HG02884 (cell line): ENCODE data around the gene NFIA.

Experiments used
- ATAC-seq: cut with Tn5 transposase; IDR thresholded peaks from one replicate; pipeline ENCODE4 v1.9.1; 2021; ENCODE audit warnings: mild to moderate bottlenecking, moderate library complexity; ENCODE audit not compliant: unreplicated experiment

Gene NFIA

DNA sequence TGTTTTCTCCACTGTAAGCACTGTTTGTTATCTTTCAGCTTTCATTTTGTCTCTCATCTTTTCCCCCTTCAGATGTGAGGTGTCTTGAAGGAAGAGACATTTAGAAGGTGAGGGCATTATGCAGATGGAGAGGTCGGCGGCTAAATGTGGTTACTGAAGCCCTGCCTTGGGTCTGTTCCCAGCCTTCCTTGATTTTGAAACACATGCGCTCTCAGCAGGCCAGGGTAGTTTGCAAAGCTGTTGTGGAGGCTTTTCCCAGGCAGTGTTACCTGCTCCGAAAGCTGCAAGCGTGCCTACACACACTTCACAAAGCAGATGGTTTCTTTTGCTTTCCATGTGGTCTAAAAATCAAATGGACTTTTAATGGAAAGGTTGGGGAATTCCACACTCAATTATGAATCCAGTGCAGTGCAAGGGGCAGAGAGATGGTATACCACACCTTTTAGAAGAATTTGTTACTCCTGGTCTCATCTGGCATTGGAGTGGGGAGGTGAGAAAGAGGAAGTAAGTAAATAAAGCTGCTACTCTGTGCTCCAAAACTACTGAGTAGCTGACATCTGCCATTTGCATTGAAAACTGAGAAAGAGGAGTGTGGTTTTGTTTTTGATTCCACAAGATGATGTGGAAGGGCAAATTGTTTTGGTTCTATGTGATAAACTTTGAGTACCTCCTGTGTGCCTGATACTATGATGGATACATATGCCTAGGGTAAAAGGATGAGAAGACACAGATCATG lies 91.9 kb downstream of the NFIA start:
- no peak for ATAC-seq

DNA sequence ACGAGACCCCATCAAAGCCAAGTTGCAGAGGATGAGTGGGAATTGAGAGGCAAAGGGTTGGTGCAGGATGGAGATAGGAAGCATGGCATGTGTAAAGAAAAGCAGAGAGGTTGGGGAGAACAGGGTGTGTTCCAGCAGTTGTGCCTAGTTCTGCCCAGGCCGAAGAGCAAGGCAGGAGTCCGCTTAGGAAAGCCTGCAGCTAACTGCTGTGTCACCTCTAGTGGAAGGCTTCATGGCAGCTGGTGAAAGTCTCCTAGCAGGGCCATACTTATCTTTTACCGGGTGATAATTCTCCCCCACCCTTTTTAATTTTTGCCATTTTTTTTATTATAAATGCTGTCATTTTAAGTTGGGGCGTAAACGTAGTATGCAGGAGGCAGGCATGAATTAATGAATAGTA lies 93.6 kb downstream of the NFIA start:
- ATAC-seq = no peak

GRCh38 chr1:61181067-61182038 lies 99.0 kb downstream of the NFIA start:
- no peak for ATAC-seq

DNA sequence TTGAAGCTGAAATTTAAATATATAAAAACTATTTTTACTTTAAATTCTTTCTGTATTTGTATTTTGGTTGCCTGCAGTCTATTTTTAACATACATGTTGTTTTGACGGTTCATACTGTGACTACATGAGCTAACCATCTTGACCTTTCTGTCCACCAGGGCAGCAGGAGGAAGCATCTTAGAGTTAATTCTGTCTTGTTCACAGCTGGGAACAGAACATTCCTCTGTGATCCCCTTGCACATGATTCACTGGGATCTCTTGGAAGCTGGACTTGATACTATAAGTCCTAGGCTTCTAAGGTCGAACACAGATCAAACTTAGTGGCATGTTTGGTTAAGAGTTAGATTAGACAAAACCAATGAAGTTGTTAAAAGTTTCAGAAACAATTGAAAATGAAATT lies 99.7 kb downstream of the NFIA start:
- no peak for ATAC-seq

- no peak for ATAC-seq
These were observed 100.1 kb downstream of the NFIA start for GRCh38 chr1:61182480-61182879.

- ATAC-seq = no peak
These were observed 101.2 kb downstream of the NFIA start for GRCh38 chr1:61183471-61184039.

DNA sequence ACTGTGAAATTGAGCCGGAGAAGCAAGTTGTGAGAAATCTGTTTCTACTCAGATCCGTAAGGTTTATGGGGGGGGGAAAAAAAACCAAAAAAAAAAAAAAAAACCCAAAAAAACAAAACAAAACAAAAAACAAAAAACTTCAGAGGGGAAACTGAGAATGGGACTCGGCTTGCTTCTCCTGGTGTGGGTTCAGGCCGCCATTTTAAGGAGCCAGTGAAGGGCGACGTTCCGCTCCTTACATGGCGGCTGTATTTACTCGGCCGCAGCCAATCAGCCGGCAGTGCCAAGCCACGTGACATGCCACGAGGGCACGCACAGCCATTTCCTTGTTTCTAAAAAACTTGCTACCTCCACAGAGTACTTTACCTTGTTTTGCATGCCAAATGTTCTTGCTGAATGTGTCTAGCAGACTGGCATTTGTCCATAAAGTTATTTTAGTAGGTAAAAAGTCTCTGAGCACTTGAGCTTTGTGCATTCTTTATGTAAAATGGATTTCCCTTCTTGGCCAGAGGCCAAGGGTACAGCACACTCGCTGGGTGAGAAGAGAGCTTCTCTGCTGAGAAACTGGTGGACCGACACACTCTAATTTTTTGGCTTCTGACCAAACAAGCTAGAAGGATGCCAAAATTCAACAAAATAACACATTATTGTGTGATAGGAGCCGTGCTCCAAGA lies 101.8 kb downstream of the NFIA start:
- no peak for ATAC-seq

DNA sequence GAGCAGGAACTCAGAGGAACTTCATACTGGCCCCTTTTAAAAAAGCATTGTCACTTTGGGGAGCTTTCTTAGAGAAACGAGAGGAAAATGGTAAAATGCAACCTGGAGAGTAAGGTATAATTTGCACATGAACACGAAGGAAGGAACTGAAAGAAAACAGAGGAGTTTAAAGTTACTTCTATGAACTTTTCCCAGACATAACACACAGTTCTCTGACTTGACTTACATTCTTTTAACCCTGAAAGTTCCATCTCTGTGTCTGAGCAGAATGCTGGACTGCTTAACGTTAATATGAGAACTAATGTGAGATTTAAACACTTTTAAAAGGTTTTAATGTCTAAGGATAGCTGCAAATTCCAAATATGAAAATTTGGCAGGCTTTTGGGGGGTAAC lies 102.3 kb downstream of the NFIA start:
- ATAC-seq = no peak

DNA sequence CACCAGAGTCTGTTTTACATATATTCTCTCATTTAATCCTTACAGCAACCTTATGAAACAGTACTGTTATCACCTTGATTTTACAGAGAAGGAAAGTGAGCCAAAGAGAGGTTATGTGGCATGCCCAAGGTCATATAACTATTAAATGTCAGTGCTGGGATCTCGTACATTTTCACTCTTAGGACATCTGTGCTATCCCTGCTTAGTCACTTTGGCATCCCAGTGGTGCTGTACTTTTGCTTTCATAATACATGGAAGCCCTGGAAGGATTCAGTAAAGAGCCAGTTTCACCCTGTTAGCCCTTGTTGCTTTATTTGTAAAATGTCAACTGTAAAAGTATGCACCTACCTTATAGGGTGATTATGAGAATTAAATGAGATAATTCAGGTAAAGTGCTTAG lies 104.4 kb downstream of the NFIA start:
- no peak for ATAC-seq

DNA sequence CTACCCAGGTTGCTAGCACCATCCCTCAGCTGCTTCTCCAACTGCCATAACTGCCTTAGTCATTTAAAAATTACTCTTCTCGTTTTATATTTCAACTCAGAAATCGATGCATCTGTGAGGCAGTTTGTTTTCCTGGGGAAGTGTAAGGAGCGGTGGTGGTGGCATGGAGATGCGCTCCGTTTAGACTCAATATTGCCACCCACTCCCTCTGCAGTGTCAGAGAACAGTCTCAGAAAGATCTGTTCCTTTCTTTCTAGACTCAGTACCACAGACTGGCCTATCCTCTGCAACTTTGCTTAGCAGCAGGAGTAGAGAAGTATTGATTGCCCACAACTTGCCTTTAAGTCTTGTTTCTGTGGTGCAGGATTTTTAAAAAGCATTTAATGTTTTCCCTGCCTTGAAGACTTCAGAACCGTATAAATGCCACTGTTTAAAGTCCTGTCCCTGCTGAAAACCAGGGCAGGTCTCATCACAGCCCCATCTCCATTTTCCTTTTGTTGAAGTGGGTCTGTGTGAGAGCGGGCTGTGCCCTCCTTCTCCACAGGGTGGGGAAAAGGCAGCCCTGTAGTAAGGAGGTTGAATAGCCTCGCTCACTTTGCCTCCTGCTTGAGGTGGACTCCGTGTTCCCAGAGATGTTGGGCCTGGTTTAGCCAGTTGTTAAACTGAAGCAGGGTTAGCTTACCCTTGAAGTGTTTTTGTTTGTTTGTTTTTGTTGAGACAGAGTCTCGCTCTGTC lies 105.2 kb downstream of the NFIA start:
- ATAC-seq = no peak

DNA sequence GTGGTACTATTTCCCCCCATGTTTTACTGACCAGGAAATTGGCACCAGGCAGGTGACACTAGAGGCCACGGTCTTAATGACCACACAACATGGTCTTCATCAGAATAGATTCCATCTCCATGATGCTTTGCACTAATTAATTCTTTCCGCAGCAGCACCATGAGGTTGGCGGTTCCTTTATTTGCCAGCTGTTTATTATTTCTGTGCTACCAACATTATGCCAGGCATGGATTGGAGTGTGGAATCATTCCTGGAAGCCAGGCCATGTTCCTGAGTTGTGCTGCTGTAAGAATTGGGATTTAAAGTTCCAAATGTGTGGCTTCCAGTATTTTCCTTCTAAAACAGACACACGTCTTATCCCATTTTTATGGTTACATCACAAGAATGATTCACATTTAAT lies 107.8 kb downstream of the NFIA start:
- ATAC-seq = no peak

- ATAC-seq = no peak
These were observed 108.5 kb downstream of the NFIA start for GRCh38 chr1:61190618-61191432.

GRCh38 chr1:61191433-61191720 lies 109.0 kb downstream of the NFIA start:
- no peak for ATAC-seq

GRCh38 chr1:61192663-61193330 lies 110.4 kb downstream of the NFIA start:
- ATAC-seq = no peak

DNA sequence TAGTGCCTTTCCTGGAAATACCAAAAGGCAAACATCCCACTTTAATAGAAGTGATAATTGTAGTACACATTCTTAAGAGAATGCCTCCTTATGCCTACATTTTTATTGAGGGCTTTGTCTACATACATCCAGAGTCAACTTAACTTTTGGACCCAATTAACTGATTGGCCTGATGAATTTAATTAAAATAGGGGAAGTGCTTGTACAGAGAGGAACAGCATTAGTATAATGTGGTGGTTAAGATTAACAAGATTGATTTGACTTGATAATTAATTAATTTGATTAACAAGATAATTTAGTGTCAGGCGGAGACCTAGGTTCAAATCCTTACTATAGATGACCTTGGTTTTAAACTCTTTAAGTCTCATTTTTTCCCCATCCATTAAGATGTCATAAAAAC lies 111.4 kb downstream of the NFIA start:
- ATAC-seq = no peak

- ATAC-seq = no peak
These were observed 116.2 kb downstream of the NFIA start for GRCh38 chr1:61198554-61198953.

GRCh38 chr1:61201035-61201434 lies 118.7 kb downstream of the NFIA start:
- ATAC-seq = no peak

DNA sequence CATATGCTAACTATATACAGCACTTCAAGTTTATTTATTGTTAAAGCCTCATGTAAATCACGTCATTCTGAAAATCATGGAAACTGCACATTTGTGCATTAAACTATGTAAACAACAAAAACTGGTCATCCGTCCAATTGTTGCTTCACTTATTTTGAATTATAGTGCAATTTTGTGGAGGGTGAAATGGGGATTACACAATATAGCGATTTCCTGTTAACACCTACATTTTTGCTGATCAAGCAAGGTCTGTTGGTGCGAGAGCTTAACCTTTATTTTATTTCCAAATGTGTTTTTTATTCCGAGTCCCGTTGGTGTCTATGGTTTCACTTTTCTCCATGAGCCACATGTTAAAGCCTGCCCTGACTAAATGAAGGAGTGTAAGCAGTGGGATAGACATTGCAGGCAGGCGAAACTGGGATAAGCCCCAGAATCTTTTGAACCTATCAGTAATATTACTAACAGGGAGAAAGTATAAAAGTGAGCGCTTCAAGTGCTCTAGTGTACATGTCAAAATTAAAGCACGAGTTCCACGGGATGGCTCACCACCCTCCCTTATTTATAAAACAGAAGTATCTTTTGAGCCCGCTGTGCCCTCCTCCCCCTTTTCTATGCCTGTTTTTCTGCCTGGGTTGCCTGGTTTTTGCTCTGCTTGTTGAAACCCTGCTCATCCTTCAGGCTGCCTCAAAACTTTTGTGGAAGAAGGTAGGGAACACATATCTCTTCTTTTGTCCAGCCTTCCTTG lies 120.7 kb downstream of the NFIA start:
- ATAC-seq = no peak

- ATAC-seq = no peak
These were observed 122.2 kb downstream of the NFIA start for GRCh38 chr1:61204528-61204927.
